ENCODE measurements around the gene SIK2.

The SIK2 gene

GRCh38 chr11:111570796-111571195, 31.5 kb upstream of the SIK2 start:
- no peak for DNase-seq (ENCODE audit: low read depth in 1 of 2, low spot score in 1 of 2)
- in situ Hi-C loops (cut with HindIII; ENCODE audit: low pct_unique_long_range_greater_than_20kb, low sequenced_read_pairs): no loop called here
- TF ChIP-seq JUND (IDR thresholded peaks at IDR 0.05; ENCODE audit: low read depth): no peak

GRCh38 chr11:111571829-111572501, 30.3 kb upstream of the SIK2 start:
- no peak for DNase-seq (ENCODE audit: low read depth in 1 of 2, low spot score in 1 of 2)
- no peak for TF ChIP-seq JUND (IDR thresholded peaks at IDR 0.05; ENCODE audit: low read depth)
- in situ Hi-C loops (cut with HindIII; ENCODE audit: low pct_unique_long_range_greater_than_20kb, low sequenced_read_pairs): no loop called here

- in situ Hi-C loops (cut with HindIII; ENCODE audit: low pct_unique_long_range_greater_than_20kb, low sequenced_read_pairs): no loop called here
- TF ChIP-seq JUND (IDR thresholded peaks at IDR 0.05; ENCODE audit: low read depth): no peak
- no peak for DNase-seq (ENCODE audit: low read depth in 1 of 2, low spot score in 1 of 2)
Observed at GRCh38 chr11:111572581-111572980, 29.7 kb upstream of the SIK2 start.

- no peak for DNase-seq (ENCODE audit: low read depth in 1 of 2, low spot score in 1 of 2)
- no peak for TF ChIP-seq JUND (IDR thresholded peaks at IDR 0.05; ENCODE audit: low read depth)
- in situ Hi-C loops (cut with HindIII; ENCODE audit: low pct_unique_long_range_greater_than_20kb, low sequenced_read_pairs): no loop called here
Observed at GRCh38 chr11:111573821-111574249, 28.4 kb upstream of the SIK2 start.

- no peak for DNase-seq (ENCODE audit: low read depth in 1 of 2, low spot score in 1 of 2)
- no peak for TF ChIP-seq JUND (IDR thresholded peaks at IDR 0.05; ENCODE audit: low read depth)
- in situ Hi-C loops (cut with HindIII; ENCODE audit: low pct_unique_long_range_greater_than_20kb, low sequenced_read_pairs): no loop called here
Observed at GRCh38 chr11:111574373-111575225, 27.6 kb upstream of the SIK2 start.

- in situ Hi-C loops (cut with HindIII; ENCODE audit: low pct_unique_long_range_greater_than_20kb, low sequenced_read_pairs): no loop called here
Observed at GRCh38 chr11:111575740-111576139, 26.5 kb upstream of the SIK2 start.

GRCh38 chr11:111577821-111578220, 24.4 kb upstream of the SIK2 start:
- in situ Hi-C loops (cut with HindIII; ENCODE audit: low pct_unique_long_range_greater_than_20kb, low sequenced_read_pairs): no loop called here
- TF ChIP-seq JUND (IDR thresholded peaks at IDR 0.05; ENCODE audit: low read depth): no peak
- DNase-seq (ENCODE audit: low read depth in 1 of 2, low spot score in 1 of 2): no peak

More at GRCh38 chr11:111575740-111576139, 26.5 kb upstream of the SIK2 start:
- no peak for TF ChIP-seq JUND (IDR thresholded peaks at IDR 0.05; ENCODE audit: low read depth)
- no peak for DNase-seq (ENCODE audit: low read depth in 1 of 2, low spot score in 1 of 2)

- in situ Hi-C loops (cut with HindIII; ENCODE audit: low pct_unique_long_range_greater_than_20kb, low sequenced_read_pairs): no loop called here
- DNase-seq (ENCODE audit: low read depth in 1 of 2, low spot score in 1 of 2): no peak
- TF ChIP-seq JUND (IDR thresholded peaks at IDR 0.05; ENCODE audit: low read depth): no peak
Observed at GRCh38 chr11:111581341-111581740, 20.9 kb upstream of the SIK2 start.

- in situ Hi-C loops (cut with HindIII; ENCODE audit: low pct_unique_long_range_greater_than_20kb, low sequenced_read_pairs): no loop called here
- TF ChIP-seq JUND (IDR thresholded peaks at IDR 0.05; ENCODE audit: low read depth): no peak
Observed at GRCh38 chr11:111582163-111582562, 20.1 kb upstream of the SIK2 start.

GRCh38 chr11:111582881-111583280, 19.4 kb upstream of the SIK2 start:
- no peak for TF ChIP-seq JUND (IDR thresholded peaks at IDR 0.05; ENCODE audit: low read depth)
- in situ Hi-C loops (cut with HindIII; ENCODE audit: low pct_unique_long_range_greater_than_20kb, low sequenced_read_pairs): no loop called here
- DNase-seq (ENCODE audit: low read depth in 1 of 2, low spot score in 1 of 2): no peak

More at GRCh38 chr11:111582163-111582562, 20.1 kb upstream of the SIK2 start:
- no peak for DNase-seq (ENCODE audit: low read depth in 1 of 2, low spot score in 1 of 2)

- DNase-seq (ENCODE audit: low read depth in 1 of 2, low spot score in 1 of 2): no peak
- in situ Hi-C loops (cut with HindIII; ENCODE audit: low pct_unique_long_range_greater_than_20kb, low sequenced_read_pairs): no loop called here
- no peak for TF ChIP-seq JUND (IDR thresholded peaks at IDR 0.05; ENCODE audit: low read depth)
Observed at GRCh38 chr11:111585371-111585770, 16.9 kb upstream of the SIK2 start.

GRCh38 chr11:111586388-111586831, 15.8 kb upstream of the SIK2 start:
- no peak for TF ChIP-seq JUND (IDR thresholded peaks at IDR 0.05; ENCODE audit: low read depth)
- in situ Hi-C loops (cut with HindIII; ENCODE audit: low pct_unique_long_range_greater_than_20kb, low sequenced_read_pairs): no loop called here
- DNase-seq (ENCODE audit: low read depth in 1 of 2, low spot score in 1 of 2): peak; percentile 28 to 80

GRCh38 chr11:111589114-111589513, 13.1 kb upstream of the SIK2 start:
- in situ Hi-C loops (cut with HindIII; ENCODE audit: low pct_unique_long_range_greater_than_20kb, low sequenced_read_pairs): no loop called here
- no peak for TF ChIP-seq JUND (IDR thresholded peaks at IDR 0.05; ENCODE audit: low read depth)
- no peak for DNase-seq (ENCODE audit: low read depth in 1 of 2, low spot score in 1 of 2)

All from T47D (cell line).